Neural crest cell (in vitro differentiated cells): ENCODE data around the gene MACROH2A2. TPM values are rescaled to one million over a fixed set of nuclear protein-coding genes. Genes with fewer than 3 reads are reported as not detected.

Experiments used
- DNase-seq: peaks from one replicate; pipeline ENCODE4 v3.0.0; 2021; ENCODE audit warnings: low read depth, mixed read lengths, low spot score
- H3K27ac Mint-ChIP-seq: one replicate; pipeline ENCODE4 v1.8.0; 2021; ENCODE audit warnings: mild to moderate bottlenecking, mixed read lengths; ENCODE audit not compliant: unreplicated experiment
- H3K27me3 Mint-ChIP-seq: 2 replicates; pipeline ENCODE4 v1.8.0; 2021; ENCODE audit warnings: low read depth, mild to moderate bottlenecking, mixed read lengths
- H3K36me3 Mint-ChIP-seq: 2 replicates; pipeline ENCODE4 v1.8.0; 2021; ENCODE audit warnings: low read depth, mild to moderate bottlenecking, mixed read lengths
- H3K4me1 Mint-ChIP-seq: 2 replicates; pipeline ENCODE4 v1.8.0; 2021; ENCODE audit warnings: mixed read lengths
- H3K4me3 Mint-ChIP-seq: one replicate; pipeline ENCODE4 v1.8.0; 2021; ENCODE audit warnings: mild to moderate bottlenecking, mixed read lengths
- H3K9me3 Mint-ChIP-seq: 2 replicates; pipeline ENCODE4 v1.8.0; 2021; ENCODE audit warnings: mixed read lengths
- total RNA-seq: library from RNA; stranded (reverse); gene quantifications from 2 replicates; pipeline ENCODE4 v1.2.1, GENCODE V29; 2021
- TF ChIP-seq, protein P1 (sequence below): fragments of 200-600 bp; sonication (generic); conservative IDR thresholded peaks from 2 replicates; pipeline ENCODE4 v1.5.0; 2021; ENCODE audit warnings: antibody characterized with exemption, mild to moderate bottlenecking

Gene MACROH2A2
- total RNA-seq, 1 donor from 2014 or later = 149 TPM

DNA sequence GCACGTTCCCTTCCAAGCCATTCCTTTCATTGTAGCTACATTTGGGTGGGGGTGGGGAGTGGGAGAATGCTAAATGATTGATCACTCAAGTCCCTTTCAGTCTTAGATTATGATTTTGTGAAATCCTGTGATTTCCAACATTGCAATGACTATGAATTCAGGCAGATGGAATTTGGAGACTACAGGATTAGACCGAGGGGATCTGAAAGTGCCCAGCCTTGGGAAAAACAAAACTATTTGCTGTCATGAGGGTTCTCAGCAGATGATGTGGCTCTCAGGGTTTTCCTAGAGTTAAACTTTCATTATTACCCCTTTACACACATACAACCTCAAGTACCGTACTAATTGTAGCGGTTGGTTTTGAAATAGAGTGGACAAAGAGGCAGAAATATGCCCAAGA is 4.7 kb downstream of the MACROH2A2 start:
- Mint-ChIP-seq H3K9me3 (no peaks in the 10 kb centered on the region), H3K27me3 (peaks cover 2% of the 10 kb centered on the region), H3K4me1 (peaks cover 43% of the 10 kb centered on the region), H3K27ac (no peak overlapping the region), H3K36me3 (no peaks in the 10 kb centered on the region), H3K4me3 (no peak overlapping the region)
- TF ChIP-seq, protein P1, sequence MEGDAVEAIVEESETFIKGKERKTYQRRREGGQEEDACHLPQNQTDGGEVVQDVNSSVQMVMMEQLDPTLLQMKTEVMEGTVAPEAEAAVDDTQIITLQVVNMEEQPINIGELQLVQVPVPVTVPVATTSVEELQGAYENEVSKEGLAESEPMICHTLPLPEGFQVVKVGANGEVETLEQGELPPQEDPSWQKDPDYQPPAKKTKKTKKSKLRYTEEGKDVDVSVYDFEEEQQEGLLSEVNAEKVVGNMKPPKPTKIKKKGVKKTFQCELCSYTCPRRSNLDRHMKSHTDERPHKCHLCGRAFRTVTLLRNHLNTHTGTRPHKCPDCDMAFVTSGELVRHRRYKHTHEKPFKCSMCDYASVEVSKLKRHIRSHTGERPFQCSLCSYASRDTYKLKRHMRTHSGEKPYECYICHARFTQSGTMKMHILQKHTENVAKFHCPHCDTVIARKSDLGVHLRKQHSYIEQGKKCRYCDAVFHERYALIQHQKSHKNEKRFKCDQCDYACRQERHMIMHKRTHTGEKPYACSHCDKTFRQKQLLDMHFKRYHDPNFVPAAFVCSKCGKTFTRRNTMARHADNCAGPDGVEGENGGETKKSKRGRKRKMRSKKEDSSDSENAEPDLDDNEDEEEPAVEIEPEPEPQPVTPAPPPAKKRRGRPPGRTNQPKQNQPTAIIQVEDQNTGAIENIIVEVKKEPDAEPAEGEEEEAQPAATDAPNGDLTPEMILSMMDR = no peak
- no peak for DNase-seq

DNA sequence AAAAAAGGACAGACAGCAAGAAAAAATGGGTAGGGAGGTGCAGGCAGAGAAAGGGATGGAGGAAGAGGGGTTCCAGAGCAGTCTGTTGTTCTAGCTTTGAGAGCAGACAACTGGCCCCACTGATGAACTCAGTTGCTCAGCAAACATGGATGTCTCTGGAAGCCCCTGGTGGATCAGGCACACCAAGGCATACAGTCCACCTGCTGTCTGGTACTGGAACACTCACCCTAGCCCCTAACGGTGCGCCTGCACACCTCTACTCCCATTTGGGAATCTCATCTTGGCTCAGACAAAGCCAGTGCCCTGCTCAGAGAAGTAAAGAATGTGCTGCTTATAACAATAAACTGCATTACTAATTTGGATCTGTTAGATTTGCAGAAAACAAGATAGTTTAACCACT is 7.7 kb downstream of the MACROH2A2 start:
- Mint-ChIP-seq H3K9me3 (no peaks in the 10 kb centered on the region), H3K4me1 (peaks cover 22% of the 10 kb centered on the region), H3K4me3 (no peak overlapping the region), H3K27me3 (no peaks in the 10 kb centered on the region), H3K36me3 (peaks cover 6% of the 10 kb centered on the region), H3K27ac (no peak overlapping the region)
- TF ChIP-seq, protein P1 = no peak
- DNase-seq = no peak

DNA sequence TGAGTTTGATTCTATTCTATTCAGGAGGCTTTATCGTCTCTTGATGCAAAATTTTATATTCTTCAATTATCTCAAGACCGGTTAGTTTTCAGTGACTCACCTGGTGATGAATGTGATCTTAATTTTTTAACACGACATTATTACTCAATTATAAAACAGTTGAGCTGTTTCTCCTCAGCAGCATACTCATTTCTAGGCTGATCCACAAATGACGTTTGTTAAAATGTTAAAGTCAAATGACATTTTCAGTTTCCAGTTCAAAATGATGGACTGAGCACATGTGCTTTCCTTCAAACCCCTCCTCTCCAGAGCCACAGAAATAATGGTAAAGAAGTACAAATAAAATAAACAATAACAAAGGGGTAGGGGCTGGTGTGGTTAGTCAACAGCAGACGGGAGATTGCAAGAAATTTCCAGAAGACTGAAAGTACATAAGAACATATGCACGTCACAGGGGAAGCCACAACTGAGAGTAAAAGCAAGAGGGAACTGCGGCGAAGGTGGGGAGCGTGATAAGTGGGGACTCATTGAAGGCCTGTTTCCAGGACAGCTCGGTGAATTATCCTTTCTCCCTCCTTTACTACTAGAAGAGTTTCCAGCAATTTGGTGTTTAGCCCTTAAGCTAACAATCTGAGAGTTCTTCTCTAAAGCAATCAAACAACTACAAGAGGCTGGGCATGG is 10.9 kb downstream of the MACROH2A2 start:
- Mint-ChIP-seq H3K36me3 (peaks cover 9% of the 10 kb centered on the region), H3K27me3 (no peaks in the 10 kb centered on the region), H3K4me3 (no peak overlapping the region), H3K27ac (no peak overlapping the region), H3K9me3 (no peaks in the 10 kb centered on the region), H3K4me1 (peaks cover 12% of the 10 kb centered on the region)
- TF ChIP-seq, protein P1 = no peak
- DNase-seq = no peak

DNA sequence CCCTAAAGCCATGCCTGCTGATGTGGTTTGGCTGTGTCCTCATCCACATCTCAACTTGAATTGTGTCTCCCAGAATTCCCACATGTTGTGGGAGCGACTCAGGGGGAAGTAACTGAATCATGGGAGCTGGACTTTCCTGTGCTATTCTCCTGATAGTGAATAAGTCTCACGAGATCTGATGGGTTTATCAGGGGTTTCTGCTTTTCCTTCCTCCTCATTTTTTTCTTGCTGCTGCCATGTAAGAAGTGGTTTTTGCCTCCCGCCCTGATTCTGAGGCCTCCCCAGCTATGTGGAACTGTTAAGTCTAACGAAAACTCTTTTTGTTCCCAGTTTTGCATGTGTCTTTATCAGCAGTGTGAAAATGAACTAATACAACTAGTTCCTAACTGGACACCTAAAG is 11.8 kb downstream of the MACROH2A2 start:
- Mint-ChIP-seq H3K9me3 (no peaks in the 10 kb centered on the region), H3K27ac (no peak overlapping the region), H3K27me3 (no peaks in the 10 kb centered on the region), H3K4me1 (peaks cover 12% of the 10 kb centered on the region), H3K36me3 (peaks cover 9% of the 10 kb centered on the region), H3K4me3 (no peak overlapping the region)
- TF ChIP-seq, protein P1 = no peak
- no peak for DNase-seq

DNA sequence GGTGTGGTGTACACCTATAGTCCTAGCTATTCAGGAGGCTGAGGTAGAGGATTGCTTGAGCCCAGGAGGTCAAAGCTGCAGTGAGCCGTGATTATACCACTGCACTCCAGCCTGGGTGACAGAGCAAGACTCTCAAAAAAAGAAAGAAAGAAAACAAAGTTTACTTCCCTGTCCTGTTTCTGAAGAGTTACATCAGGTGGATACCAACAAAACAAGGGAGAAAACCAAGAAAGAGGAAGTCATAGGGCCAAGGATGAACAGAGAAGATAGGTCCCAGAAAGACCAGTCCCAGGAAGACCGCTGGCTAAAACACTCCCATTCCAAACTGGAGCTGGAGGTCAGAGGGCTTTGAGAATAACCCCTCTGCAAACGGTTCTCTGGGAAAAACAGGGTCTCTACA is 13.5 kb downstream of the MACROH2A2 start:
- Mint-ChIP-seq H3K9me3 (no peaks in the 10 kb centered on the region), H3K36me3 (peaks cover 9% of the 10 kb centered on the region), H3K4me3 (no peak overlapping the region), H3K27me3 (no peaks in the 10 kb centered on the region), H3K4me1 (peaks cover 4% of the 10 kb centered on the region), H3K27ac (no peak overlapping the region)
- DNase-seq = no peak
- TF ChIP-seq, protein P1 = no peak
